Mammary epithelial cell (primary cell): ENCODE measurements around the gene YWHAE.
"Not testable (repeated sequence)": the region's sequence is repeated elsewhere in the genome, so short reads cannot be mapped to it uniquely, and the experiment has no call there.

Source experiments
- CTCF ChIP-seq, 2 donors: IDR thresholded peaks in 1 of 2; conservative IDR thresholded peaks in 1 of 2; 2 replicates each; pipeline ENCODE4 v1.5.1; 2011 to 2012; ENCODE audit warnings: inconsistent platforms in 2 of 2, low read length in 2 of 2, mild to moderate bottlenecking in 2 of 2, control low read depth in 1 of 2, low read depth in 1 of 2; ENCODE audit not compliant: insufficient read depth in 1 of 2; ENCODE audit errors: extremely low read depth in 1 of 2
- EZH2 ChIP-seq: IDR thresholded peaks from 2 replicates; pipeline ENCODE4 v1.6.1; 2012; ENCODE audit warnings: low read length, inconsistent platforms, borderline replicate concordance

- not testable (repeated sequence) for TF ChIP-seq CTCF (conservative IDR thresholded peaks at IDR 0.05 in 1 of 2, IDR thresholded peaks at IDR 0.05 in 1 of 2; ENCODE audit: extremely low read depth in 1 of 2, insufficient read depth in 1 of 2, low read depth in 1 of 2, low read length in 2 of 2); EZH2
These were observed 39.7 kb downstream of the YWHAE start for GRCh38 chr17:1360315-1360714.
